Epithelial cell of esophagus (primary cell): Measurements from ENCODE around the gene CTSE.

Experiments
- DNase-seq: peaks from one replicate; pipeline ENCODE4 v3.0.0; 2010; ENCODE audit warnings: low read depth
- H3K4me3 ChIP-seq: 2 replicates; pipeline ENCODE4 v1.5.1; 2011; ENCODE audit warnings: mild to moderate bottlenecking, low read length, control low read depth
- CTCF ChIP-seq: IDR thresholded peaks from 2 replicates; pipeline ENCODE4 v1.5.1; 2011; ENCODE audit warnings: low read depth, mild to moderate bottlenecking, low read length, control low read depth, inconsistent platforms; ENCODE audit not compliant: insufficient read depth; ENCODE audit errors: missing control alignments

CTSE gene

GRCh38 chr1:205959789-205960188 is 63.9 kb downstream of the CTSE start:
- no peak for DNase-seq
- TF ChIP-seq CTCF: no peak
- no peak overlapping the region for H3K4me3 ChIP-seq
